A549 (cell line): ENCODE data around the gene NEK8.

Source experiments
- CTCF ChIP-seq: fragments of >200 bp; sonication (Bioruptor Twin); formaldehyde crosslinking; IDR thresholded peaks from 3 replicates; pipeline ENCODE4 v1.5.1; 2016
- NR3C1 ChIP-seq: fragments of >200 bp; sonication (Bioruptor Twin); formaldehyde crosslinking; IDR thresholded peaks from 3 replicates; pipeline ENCODE4 v1.6.1; 2017

- TF ChIP-seq CTCF (no peak), NR3C1 (no peak)
Measured at GRCh38 chr17:28702752-28703150, 25.8 kb upstream of the NEK8 start.
